Measurements from ENCODE around the gene ADARB1.

DNA sequence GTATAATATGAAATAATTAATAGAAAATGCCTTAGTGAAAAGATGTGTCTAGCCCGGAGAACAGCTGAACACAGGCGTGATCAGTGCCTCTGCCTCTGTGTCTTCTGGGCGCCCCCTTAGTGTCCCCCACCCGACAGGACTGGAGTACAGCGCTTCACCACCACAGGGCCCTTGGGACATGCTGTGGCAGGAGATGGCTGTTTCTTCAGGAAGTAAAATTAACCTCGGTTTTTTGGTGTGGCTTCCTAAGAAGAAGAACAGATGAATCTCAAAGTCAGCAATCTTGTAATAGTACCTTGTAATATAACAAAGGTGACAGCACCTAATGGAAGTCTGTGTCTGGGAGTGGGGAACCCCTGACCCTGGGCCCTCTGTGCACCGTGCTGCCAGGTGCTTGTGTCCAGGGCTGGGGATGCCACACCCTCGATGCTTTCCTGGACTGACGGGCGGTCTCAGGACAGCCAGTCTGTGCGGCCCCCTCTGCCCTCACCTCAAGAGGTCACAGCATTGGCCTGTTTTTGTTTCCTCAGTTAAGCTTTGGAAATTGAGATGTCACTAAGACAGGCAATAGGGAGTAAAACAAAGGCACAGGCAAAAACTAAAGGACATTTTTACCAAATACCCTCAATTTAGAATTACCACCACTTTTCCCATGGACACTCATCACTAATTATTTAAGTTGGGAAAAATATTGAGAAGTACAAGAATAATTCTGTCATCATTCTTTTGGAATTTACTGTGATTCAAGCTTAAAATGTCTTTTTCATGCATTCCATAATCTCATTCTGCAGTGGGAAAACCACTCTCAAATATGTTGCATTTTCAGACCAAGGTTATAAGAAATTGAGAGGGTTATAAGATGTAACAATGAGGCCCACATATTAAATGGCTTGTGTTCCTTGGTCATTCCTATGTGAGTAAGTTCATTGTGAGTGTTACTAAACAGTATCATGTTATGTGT, 79.3 kb downstream of the ADARB1 start:
- TF ChIP-seq EZH2 (IDR thresholded peaks at IDR 0.05; ENCODE audit: insufficient read depth, low read length): no peak
- TF ChIP-seq, protein P1, sequence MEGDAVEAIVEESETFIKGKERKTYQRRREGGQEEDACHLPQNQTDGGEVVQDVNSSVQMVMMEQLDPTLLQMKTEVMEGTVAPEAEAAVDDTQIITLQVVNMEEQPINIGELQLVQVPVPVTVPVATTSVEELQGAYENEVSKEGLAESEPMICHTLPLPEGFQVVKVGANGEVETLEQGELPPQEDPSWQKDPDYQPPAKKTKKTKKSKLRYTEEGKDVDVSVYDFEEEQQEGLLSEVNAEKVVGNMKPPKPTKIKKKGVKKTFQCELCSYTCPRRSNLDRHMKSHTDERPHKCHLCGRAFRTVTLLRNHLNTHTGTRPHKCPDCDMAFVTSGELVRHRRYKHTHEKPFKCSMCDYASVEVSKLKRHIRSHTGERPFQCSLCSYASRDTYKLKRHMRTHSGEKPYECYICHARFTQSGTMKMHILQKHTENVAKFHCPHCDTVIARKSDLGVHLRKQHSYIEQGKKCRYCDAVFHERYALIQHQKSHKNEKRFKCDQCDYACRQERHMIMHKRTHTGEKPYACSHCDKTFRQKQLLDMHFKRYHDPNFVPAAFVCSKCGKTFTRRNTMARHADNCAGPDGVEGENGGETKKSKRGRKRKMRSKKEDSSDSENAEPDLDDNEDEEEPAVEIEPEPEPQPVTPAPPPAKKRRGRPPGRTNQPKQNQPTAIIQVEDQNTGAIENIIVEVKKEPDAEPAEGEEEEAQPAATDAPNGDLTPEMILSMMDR (IDR thresholded peaks at IDR 0.05; ENCODE audit: insufficient read depth, low read depth, low read length): no peak

All from astrocyte (in vitro differentiated cells and primary cell).